SU-DHL-6 (cell line): ENCODE data around the gene NACC2.

Experiments used
- H2AFZ ChIP-seq: fragments of 200-600 bp; sonication (generic); 2 replicates; pipeline ENCODE4 v1.6.1; 2014; ENCODE audit warnings: low read depth, mild to moderate bottlenecking, moderate library complexity, mixed read lengths, antibody characterized with exemption, low read length; ENCODE audit not compliant: severe bottlenecking
- H3F3A ChIP-seq: fragments of 200-600 bp; shearing (Covaris generic); 2 replicates; pipeline ENCODE4 v1.6.0; 2016; ENCODE audit warnings: antibody characterized with exemption, mild to moderate bottlenecking; ENCODE audit not compliant: insufficient read depth
- H3K27ac ChIP-seq: fragments of 200-600 bp; sonication (generic); 2 replicates; pipeline ENCODE4 v1.5.1; 2016; ENCODE audit warnings: low read depth, mild to moderate bottlenecking, low read length, moderate library complexity, mixed read lengths
- H3K27me3 ChIP-seq: fragments of 200-600 bp; sonication (generic), shearing (Covaris generic); 2 replicates; pipeline ENCODE4 v1.6.0; 2014; ENCODE audit warnings: mild to moderate bottlenecking, low read length
- H3K36me3 ChIP-seq: fragments of 200-600 bp; sonication (generic); 2 replicates; pipeline ENCODE4 v1.6.1; 2014; ENCODE audit warnings: mild to moderate bottlenecking, low read length, mixed read lengths
- H3K4me2 ChIP-seq: fragments of 300-600, 200-600 bp; shearing (Covaris generic), sonication (generic); 2 replicates; pipeline ENCODE4 v1.6.0; 2014; ENCODE audit warnings: low read length, low read depth, mild to moderate bottlenecking; ENCODE audit not compliant: poor library complexity, severe bottlenecking
- H3K4me3 ChIP-seq: fragments of 200-600 bp; sonication (generic); 2 replicates; pipeline ENCODE4 v1.5.1; 2014; ENCODE audit warnings: antibody characterized with exemption, low read length, mild to moderate bottlenecking, mixed read lengths; ENCODE audit not compliant: insufficient read depth, poor library complexity, severe bottlenecking
- H3K79me2 ChIP-seq: fragments of 200-600 bp; sonication (generic); 2 replicates; pipeline ENCODE4 v1.6.1; 2014; ENCODE audit warnings: mild to moderate bottlenecking, low read length, moderate library complexity; ENCODE audit not compliant: insufficient read depth
- H3K9ac ChIP-seq: fragments of 200-600 bp; sonication (generic); 2 replicates; pipeline ENCODE4 v1.7.0; 2014; ENCODE audit warnings: mild to moderate bottlenecking, low read length
- H3K9me2 ChIP-seq: fragments of 200-600 bp; sonication (generic); replicated peaks from 2 replicates; pipeline ENCODE4 v1.6.1; 2014; ENCODE audit warnings: low read length; ENCODE audit not compliant: insufficient read depth
- H3K9me3 ChIP-seq: fragments of 200-600 bp; sonication (generic); 2 replicates; pipeline ENCODE4 v1.6.1; 2014; ENCODE audit warnings: low read length, mixed read lengths; ENCODE audit not compliant: insufficient read depth
- H4K20me1 ChIP-seq: fragments of 200-600 bp; sonication (generic); 2 replicates; pipeline ENCODE4 v1.6.1; 2014; ENCODE audit warnings: low read depth, mild to moderate bottlenecking, antibody characterized with exemption, low read length, moderate library complexity, mixed read lengths
- CTCF ChIP-seq: fragments of 200-600 bp; sonication (generic); IDR thresholded peaks from one replicate; pipeline ENCODE4 v1.5.1; 2017; ENCODE audit warnings: antibody characterized with exemption, mild to moderate bottlenecking, low read length, moderate library complexity; ENCODE audit not compliant: insufficient read depth, poor library complexity, severe bottlenecking
- EZH2phosphoT487 ChIP-seq: fragments of 200-600 bp; sonication (generic), shearing (Covaris generic); conservative IDR thresholded peaks from 2 replicates; pipeline ENCODE4 v1.6.1; 2018; ENCODE audit warnings: mild to moderate bottlenecking, antibody characterized with exemption, low read length, moderate library complexity, mixed read lengths

NACC2 gene

GRCh38 chr9:136039488-136039887, 55.6 kb downstream of the NACC2 start:
- H3K4me2 ChIP-seq: no peak overlapping the region
- no peak overlapping the region for H3K4me3 ChIP-seq
- no peaks in the 10 kb centered on the region for H3K79me2 ChIP-seq
- no peak overlapping the region for H3K27ac ChIP-seq
- H3F3A ChIP-seq: no peaks in the 10 kb centered on the region
- H2AFZ ChIP-seq: no peak overlapping the region
- H3K36me3 ChIP-seq: no peaks in the 10 kb centered on the region
- H3K27me3 ChIP-seq: no peaks in the 10 kb centered on the region
- no peaks in the 10 kb centered on the region for H4K20me1 ChIP-seq
- H3K9ac ChIP-seq: no peak overlapping the region
- H3K9me3 ChIP-seq: no peaks in the 10 kb centered on the region
- TF ChIP-seq CTCF (no peak), EZH2phosphoT487 (no peak)
- H3K9me2 ChIP-seq: no peaks in the 10 kb centered on the region

GRCh38 chr9:136036848-136037247, 58.2 kb downstream of the NACC2 start:
- H3F3A ChIP-seq: no peaks in the 10 kb centered on the region
- no peak overlapping the region for H3K9ac ChIP-seq
- H2AFZ ChIP-seq: no peak overlapping the region
- no peaks in the 10 kb centered on the region for H3K27me3 ChIP-seq
- H3K9me2 ChIP-seq: no peaks in the 10 kb centered on the region
- no peak overlapping the region for H3K27ac ChIP-seq
- TF ChIP-seq EZH2phosphoT487 (no peak), CTCF (no peak)
- H3K9me3 ChIP-seq: no peaks in the 10 kb centered on the region
- H3K4me2 ChIP-seq: no peak overlapping the region
- no peaks in the 10 kb centered on the region for H3K36me3 ChIP-seq
- no peaks in the 10 kb centered on the region for H4K20me1 ChIP-seq
- H3K79me2 ChIP-seq: no peaks in the 10 kb centered on the region
- H3K4me3 ChIP-seq: no peak overlapping the region

- H3K9me3 ChIP-seq: no peaks in the 10 kb centered on the region
- H3K9me2 ChIP-seq: no peaks in the 10 kb centered on the region
- H3K4me3 ChIP-seq: no peak overlapping the region
- H3K27me3 ChIP-seq: no peaks in the 10 kb centered on the region
- TF ChIP-seq CTCF (no peak), EZH2phosphoT487 (no peak)
- no peaks in the 10 kb centered on the region for H3F3A ChIP-seq
- no peaks in the 10 kb centered on the region for H4K20me1 ChIP-seq
- no peaks in the 10 kb centered on the region for H3K79me2 ChIP-seq
- H3K9ac ChIP-seq: no peak overlapping the region
- H3K27ac ChIP-seq: no peak overlapping the region
- no peaks in the 10 kb centered on the region for H3K36me3 ChIP-seq
- no peak overlapping the region for H3K4me2 ChIP-seq
- H2AFZ ChIP-seq: no peak overlapping the region
These were observed 59.0 kb downstream of the NACC2 start for GRCh38 chr9:136036050-136036449.
